ENCODE results near the gene STXBP5. TPM values are rescaled to one million over a fixed set of nuclear protein-coding genes. Genes with fewer than 3 reads are reported as not detected.
A peak's percentile ranks its signal among the peaks of the same experiment; 100 is the strongest.

STXBP5 gene
- total RNA-seq, 1 donor from 2014 or later = 33.8 TPM

GRCh38 chr6:147178355-147178754 lies 25.9 kb upstream of the STXBP5 start:
- no peak for DNase-seq (ENCODE audit: low spot score)

GRCh38 chr6:147179809-147180208 lies 24.4 kb upstream of the STXBP5 start:
- DNase-seq (ENCODE audit: low spot score) = no peak

DNA sequence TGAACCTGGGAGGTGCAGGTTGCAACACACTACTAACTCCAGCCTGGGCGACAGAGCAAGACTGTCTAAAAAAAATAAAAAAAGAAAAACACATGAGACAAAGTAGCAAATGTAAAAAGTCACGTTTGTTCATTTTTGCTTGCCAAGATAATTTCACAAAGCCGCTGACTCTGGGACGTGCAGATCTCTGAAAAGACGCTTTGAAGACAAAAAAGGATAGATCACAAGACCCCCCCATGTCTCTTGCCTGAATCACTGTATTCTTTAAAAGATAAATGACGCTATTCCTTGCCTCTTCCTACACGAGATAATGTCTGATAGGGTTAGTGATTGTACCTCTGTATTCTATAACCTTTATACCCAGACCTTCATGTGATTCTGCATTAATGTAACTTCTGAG lies 23.3 kb upstream of the STXBP5 start:
- no peak for DNase-seq (ENCODE audit: low spot score)

DNA sequence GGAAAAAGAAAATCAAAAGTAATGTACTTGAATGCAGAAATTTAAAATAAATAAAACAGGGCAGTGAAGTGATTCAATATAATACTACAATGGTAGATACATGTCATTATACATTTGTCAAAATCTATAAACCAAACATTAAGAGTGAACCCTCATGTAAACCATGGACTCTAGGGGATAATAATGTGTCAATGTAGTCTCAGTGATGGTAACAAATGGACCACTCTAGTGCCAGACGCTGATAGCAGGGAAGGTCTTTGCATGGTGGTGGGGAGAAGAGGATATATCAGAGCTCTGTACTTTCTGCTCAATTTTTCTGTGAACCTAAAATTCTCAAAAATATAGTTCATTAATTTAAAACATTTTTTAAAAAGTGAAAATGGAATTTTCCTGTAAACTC lies 19.8 kb upstream of the STXBP5 start:
- DNase-seq (ENCODE audit: low spot score) = no peak

DNA sequence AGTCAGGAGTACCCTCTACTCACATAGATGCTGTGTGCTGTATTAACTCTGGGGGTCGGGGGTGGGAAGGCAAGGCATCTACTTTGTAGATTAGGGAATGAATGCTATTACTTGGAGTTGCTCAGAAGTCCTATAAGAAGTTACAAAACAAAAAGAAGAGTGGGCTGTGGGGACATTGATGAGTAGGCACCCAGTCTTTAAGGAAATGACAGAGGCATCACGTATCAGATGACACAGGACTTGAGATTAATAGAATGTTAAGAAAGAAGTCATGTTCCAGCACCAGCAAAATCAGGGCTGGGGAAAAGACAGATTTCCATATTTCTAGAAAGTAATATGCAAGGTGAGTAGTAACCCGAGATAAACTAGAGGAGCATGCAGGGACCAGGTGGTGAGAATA lies 19.0 kb upstream of the STXBP5 start:
- DNase-seq (ENCODE audit: low spot score) = no peak

GRCh38 chr6:147190556-147190955 lies 13.7 kb upstream of the STXBP5 start:
- DNase-seq (ENCODE audit: low spot score) = no peak

DNA sequence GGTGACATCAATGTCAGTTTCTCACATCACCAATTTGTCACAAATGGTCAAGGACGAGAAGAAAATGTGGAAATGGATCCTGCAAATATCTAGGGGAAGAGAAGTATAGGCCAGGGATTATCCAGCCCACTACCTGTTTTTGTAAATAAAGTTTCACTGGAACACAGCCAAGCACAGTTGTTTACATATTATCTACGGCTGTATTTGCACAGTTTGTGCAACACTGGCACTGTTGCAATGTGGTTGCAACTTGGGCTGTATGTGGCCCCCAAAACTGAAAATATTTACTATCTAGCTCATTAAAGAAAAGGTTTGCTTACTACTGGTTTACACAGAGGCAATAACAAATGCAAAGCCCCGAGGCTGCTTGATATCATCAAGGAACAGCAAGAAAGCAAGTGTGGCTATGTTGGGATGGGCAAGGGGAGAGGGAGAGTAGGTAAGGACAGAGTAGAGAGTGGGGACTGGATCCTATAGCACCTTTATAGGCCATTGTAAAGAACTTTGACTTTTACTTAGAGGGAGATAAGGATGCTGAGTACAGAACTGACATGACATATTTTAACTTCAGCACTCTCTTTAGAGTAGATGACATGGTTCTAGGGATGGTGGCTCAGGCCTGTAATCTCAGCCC lies 11.8 kb upstream of the STXBP5 start:
- DNase-seq (ENCODE audit: low spot score) = no peak

GRCh38 chr6:147194652-147195411 lies 9.4 kb upstream of the STXBP5 start:
- no peak for DNase-seq (ENCODE audit: low spot score)

GRCh38 chr6:147195510-147195909 lies 8.7 kb upstream of the STXBP5 start:
- no peak for DNase-seq (ENCODE audit: low spot score)

DNA sequence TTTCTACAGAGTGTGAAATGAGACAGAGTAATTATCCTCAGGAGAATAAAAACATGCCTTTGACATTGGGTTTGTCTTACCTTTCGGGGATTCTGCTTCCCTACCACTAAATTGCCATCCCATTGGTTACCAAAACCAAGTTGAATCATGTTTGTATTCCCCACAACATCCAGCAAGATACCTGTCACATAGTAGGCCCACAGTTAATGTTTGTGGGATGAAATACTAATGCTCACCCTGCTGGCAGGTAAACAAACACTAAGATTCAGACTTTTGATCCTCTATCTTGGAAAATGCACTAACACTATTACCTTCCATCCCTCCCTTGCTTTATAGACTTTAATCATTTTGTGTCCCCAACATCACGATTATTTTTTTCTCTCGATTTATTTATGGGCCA lies 8.2 kb upstream of the STXBP5 start:
- no peak for DNase-seq (ENCODE audit: low spot score)

- no peak for DNase-seq (ENCODE audit: low spot score)
Measured at GRCh38 chr6:147200711-147201110, 3.5 kb upstream of the STXBP5 start.

DNA sequence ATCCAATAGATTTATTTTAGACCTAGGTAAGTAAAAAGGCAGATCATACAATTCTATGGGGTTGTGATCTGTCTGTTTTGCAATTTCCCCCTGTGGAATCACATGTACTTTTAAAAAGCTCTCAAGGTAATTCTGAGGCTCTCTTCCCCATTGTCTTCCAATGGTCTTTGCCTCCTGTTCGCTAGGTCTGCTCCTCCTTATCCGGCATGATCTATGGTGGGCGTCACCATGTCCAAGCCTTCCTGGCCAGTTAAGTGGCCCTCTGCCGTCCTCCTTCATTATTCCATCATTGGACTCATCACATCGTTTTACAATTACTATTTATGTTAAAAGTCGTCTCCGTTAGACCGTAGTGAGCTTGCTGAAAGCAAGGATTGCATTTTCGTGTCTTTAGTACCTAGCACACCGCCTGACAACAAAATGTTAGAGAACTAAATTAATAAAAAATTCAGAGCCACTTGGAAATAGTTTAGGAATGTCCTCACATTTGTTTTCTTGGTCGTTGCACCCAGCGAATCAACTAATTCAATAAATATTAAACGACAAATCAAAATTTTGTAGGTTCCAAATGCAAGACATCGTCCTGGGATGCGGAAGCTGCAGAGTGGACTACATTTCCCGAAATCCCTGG lies 2.2 kb upstream of the STXBP5 start:
- DNase-seq (ENCODE audit: low spot score) = no peak

- DNase-seq (ENCODE audit: low spot score) = peak; percentile 92
Measured at GRCh38 chr6:147202516-147203310, 1.5 kb upstream of the STXBP5 start.

DNA sequence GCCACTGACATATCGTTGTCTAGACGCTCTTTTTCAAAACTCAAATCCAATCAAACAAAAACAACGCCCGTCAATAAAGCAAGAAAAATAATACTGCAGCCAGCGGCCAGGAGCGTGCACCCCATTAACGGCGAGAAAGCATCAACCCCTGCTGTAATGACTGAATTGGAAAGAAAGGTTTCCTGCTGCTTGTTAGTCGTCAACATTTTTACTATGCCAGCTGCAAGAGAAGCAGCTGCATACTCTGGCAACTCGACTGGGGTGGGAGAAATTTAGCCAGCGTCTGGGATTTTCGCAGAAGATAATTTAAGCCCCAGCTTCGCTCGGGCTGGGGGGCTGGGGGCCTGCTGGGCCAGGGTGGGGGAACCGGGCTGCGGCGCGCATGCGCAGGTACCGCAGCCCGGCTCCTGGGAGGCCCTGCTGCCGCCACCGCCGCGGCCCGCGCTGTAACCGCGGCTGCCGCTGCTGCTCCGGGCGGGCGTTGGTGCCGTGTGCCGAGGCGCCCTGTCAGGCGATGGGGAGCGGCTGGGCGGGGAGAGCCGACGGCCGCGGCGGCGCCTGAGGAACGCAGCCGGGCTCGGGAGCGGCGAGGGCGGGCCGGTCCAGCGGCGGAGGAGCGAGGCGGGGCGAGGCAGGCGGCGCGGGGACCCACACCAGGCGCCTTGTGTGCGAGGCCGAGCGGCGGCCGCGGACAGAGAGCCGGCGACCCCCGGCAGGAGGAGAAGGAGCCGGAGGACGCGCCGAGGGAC lies 732 bp upstream of the STXBP5 start:
- DNase-seq (ENCODE audit: low spot score) = peak; percentile 61

DNA sequence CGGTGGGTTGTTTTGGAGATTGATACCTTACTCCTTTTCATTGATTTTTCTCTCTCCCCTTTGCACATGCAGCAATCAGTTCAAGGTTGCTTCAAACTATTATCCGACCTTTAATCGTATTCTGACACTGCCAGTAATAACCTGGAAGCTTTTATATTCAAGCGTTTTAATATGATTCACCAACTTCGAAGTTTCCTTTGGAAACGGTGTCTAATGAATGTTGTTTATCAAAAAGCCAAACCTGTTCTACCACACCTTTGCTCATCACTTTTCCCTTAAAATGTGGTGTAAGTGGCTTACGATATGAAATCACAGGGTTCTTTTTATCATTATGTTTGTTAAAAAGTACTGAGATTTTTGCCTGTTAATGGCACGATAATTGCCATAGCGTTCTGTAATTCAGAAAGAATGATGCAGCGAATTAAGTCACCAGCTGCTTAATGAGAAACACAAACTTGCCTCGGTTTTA lies 660 bp downstream of the STXBP5 start:
- DNase-seq (ENCODE audit: low spot score) = no peak

DNA sequence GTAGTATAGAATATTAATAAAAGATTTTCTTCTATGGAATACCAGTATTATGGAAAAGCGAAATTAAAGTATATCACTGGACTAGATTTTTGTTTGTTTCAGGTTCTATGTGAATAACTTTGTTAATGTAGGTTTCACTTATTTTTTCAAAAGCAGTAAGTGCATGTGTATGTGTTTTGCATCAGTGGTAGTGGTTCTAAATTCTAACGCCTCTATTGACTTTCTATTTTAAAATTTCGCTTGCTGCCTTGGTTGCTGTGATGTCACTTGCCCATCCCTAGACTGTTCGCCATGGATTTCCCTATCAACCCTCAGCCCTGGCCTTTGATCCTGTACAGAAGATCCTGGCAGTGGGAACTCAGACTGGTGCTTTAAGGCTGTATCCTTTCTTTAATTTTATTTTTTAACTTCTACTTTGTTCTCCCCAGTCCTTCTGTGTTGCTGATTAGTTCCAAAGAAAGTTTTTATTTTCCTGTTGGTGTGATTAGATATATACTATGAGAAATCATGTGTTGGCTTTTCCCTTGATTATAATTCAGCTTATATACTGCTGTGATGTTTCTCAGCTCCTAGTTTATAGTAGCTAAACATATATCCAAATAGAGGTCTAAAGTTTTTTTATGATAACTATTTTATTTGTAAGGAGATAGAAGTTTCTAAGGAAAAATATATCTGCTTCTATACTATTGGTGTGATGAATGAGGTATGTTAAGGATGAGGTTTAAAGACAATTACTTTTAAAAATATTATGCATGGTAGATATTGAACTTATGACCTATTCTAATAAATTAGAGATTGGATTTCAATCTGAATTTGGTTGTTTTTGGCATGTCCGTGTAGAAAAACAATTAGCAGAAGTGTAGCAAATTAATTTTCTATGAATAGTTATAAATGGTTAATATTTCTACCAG lies 1.7 kb downstream of the STXBP5 start:
- no peak for DNase-seq (ENCODE audit: low spot score)

- DNase-seq (ENCODE audit: low spot score) = no peak
Measured at GRCh38 chr6:147207351-147207750, 3.1 kb downstream of the STXBP5 start.

- DNase-seq (ENCODE audit: low spot score) = no peak
Measured at GRCh38 chr6:147207837-147208754, 3.9 kb downstream of the STXBP5 start.

GRCh38 chr6:147209762-147210449 lies 5.7 kb downstream of the STXBP5 start:
- DNase-seq (ENCODE audit: low spot score) = no peak

All from ureter (tissue), 1 donor.